Stimulated activated CD4-positive, alpha-beta T cell treated with anti-CD3 and anti-CD28 coated beads, Interleukin-12 subunit alpha, Interleukin-12 subunit beta, amount 100 ng/mL, for 4 hours (primary cell): ENCODE results near the gene DCTN3.

Source experiments
- DNase-seq: peaks from one replicate; pipeline ENCODE4 v3.0.0-alpha.2; 2020

The DCTN3 gene

GRCh38 chr9:34570809-34571480 lies 49.4 kb downstream of the DCTN3 start:
- DNase-seq, result no peak

DNA sequence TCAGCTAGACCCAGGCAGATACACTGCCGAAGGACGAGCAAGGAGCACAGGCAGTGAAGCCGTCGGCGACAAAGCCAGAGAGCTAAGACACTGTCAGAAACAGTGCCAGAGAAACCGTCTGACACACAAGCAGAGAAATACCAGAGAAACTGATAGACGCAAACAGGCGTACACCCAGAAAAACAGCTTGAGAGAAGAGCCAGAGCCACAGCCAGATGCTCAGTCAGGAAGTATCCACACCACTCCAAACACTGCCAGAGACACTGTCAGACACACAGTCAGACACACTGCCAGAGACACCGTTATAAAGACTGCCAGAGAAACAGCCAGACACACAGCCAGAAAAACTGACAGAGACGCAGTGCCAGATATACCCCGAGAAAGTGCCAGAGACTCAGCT lies 49.9 kb downstream of the DCTN3 start:
- no peak for DNase-seq

- DNase-seq, result no peak
These were observed 51.5 kb downstream of the DCTN3 start for GRCh38 chr9:34568774-34569173.

GRCh38 chr9:34568133-34568532 lies 52.2 kb downstream of the DCTN3 start:
- DNase-seq, result no peak

GRCh38 chr9:34566972-34567371 lies 53.3 kb downstream of the DCTN3 start:
- no peak for DNase-seq

DNA sequence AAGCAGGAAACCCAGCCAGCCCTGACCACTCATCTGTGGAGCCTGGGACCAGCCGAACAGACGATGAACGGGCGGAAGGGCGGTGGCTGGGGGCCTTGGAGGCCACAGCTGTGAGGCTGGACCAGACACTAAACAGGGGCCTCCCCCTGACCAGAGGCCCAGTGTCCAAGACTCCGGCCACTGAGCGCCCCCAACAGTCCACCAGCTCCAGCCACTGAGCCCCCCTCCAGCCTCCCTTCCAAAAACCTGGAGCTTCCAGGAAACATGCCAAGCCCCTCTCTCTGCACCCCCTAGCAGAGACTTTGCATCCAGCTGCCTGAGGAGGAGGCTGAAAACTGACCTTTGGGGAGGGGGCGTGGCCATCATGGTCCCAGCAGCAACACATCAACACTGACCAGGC lies 54.0 kb downstream of the DCTN3 start:
- DNase-seq, result no peak

DNA sequence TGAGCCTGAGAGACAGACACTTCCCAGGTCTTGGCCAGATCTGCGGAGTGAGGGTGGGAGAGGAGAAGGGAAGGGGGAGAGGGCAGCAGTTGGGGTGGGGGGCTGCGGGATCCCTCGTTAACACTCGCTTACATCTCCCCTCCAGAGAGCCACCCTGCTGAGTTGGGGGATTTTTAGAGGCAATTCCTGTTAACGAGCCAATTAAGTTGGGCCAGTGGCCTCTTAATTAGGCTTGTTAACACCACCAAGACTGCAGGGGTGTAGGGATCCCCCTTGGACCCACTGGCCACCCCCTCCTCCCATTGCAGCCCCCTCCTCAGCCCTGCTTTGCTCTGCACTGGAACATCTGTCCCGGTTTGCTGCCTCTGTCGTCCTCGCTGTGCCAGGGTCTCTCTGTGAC lies 54.4 kb downstream of the DCTN3 start:
- no peak for DNase-seq

- no peak for DNase-seq
These were observed 55.7 kb downstream of the DCTN3 start for GRCh38 chr9:34564617-34565016.
